Measurements from ENCODE around the gene ZFAND5.

Gene ZFAND5

GRCh38 chr9:72334658-72335337 lies 30.2 kb downstream of the ZFAND5 start:
- Histone ChIP-seq H3K9me3 (no peaks in the 10 kb centered on the region), H3K27me3 (no peaks in the 10 kb centered on the region), H3K36me3 (no peaks in the 10 kb centered on the region), H3K4me1 (ENCODE audit: control insufficient read depth in 1 of 2, insufficient read depth in 1 of 2, low read depth in 1 of 2, low read length in 1 of 2) (peaks cover 5 to 7% of the 10 kb centered on the region in 2 experiments), H3K27ac (no peak overlapping the region), H3K4me3 (ENCODE audit: low read depth in 1 of 2, low read length in 1 of 2) (no peak overlapping the region)
- TF ChIP-seq, protein P1, sequence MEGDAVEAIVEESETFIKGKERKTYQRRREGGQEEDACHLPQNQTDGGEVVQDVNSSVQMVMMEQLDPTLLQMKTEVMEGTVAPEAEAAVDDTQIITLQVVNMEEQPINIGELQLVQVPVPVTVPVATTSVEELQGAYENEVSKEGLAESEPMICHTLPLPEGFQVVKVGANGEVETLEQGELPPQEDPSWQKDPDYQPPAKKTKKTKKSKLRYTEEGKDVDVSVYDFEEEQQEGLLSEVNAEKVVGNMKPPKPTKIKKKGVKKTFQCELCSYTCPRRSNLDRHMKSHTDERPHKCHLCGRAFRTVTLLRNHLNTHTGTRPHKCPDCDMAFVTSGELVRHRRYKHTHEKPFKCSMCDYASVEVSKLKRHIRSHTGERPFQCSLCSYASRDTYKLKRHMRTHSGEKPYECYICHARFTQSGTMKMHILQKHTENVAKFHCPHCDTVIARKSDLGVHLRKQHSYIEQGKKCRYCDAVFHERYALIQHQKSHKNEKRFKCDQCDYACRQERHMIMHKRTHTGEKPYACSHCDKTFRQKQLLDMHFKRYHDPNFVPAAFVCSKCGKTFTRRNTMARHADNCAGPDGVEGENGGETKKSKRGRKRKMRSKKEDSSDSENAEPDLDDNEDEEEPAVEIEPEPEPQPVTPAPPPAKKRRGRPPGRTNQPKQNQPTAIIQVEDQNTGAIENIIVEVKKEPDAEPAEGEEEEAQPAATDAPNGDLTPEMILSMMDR (IDR thresholded peaks at IDR 0.05), result no peak

GRCh38 chr9:72333709-72334108 lies 31.3 kb downstream of the ZFAND5 start:
- H3K27me3 ChIP-seq, result no peaks in the 10 kb centered on the region
- no peaks in the 10 kb centered on the region for H3K36me3 ChIP-seq
- no peak overlapping the region for H3K27ac ChIP-seq
- H3K4me3 ChIP-seq (ENCODE audit: low read depth in 1 of 2, low read length in 1 of 2), result no peak overlapping the region
- no peaks in the 10 kb centered on the region for H3K9me3 ChIP-seq
- H3K4me1 ChIP-seq (ENCODE audit: control insufficient read depth in 1 of 2, insufficient read depth in 1 of 2, low read depth in 1 of 2, low read length in 1 of 2), result peaks cover 5 to 7% of the 10 kb centered on the region in 2 experiments
- TF ChIP-seq, protein P1 (IDR thresholded peaks at IDR 0.05), result no peak

DNA sequence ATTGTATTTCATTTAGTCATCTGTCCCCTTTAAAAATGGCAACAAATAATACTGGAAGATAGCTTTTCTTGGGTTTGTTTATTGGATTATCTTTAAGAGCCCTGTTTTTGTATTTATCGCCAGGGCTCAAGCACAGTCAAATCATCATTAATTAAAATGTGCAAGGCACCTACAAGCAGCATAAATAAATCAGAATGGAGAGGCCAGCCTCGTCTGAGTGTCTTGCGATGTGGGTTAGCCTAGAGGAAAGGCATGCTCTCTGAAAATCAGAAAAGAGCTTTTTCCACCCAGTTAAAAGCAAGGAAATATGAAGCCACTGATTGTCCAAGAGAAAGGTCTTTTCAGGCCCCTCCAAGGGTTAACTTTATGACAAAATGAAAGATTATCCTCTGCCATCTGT lies 31.8 kb downstream of the ZFAND5 start:
- TF ChIP-seq, protein P1 (IDR thresholded peaks at IDR 0.05), result no peak
- Histone ChIP-seq H3K4me1 (ENCODE audit: control insufficient read depth in 1 of 2, insufficient read depth in 1 of 2, low read depth in 1 of 2, low read length in 1 of 2) (peaks cover 5 to 7% of the 10 kb centered on the region in 2 experiments), H3K27ac (no peak overlapping the region), H3K36me3 (no peaks in the 10 kb centered on the region), H3K4me3 (ENCODE audit: low read depth in 1 of 2, low read length in 1 of 2) (no peak overlapping the region), H3K27me3 (no peaks in the 10 kb centered on the region), H3K9me3 (no peaks in the 10 kb centered on the region)

DNA sequence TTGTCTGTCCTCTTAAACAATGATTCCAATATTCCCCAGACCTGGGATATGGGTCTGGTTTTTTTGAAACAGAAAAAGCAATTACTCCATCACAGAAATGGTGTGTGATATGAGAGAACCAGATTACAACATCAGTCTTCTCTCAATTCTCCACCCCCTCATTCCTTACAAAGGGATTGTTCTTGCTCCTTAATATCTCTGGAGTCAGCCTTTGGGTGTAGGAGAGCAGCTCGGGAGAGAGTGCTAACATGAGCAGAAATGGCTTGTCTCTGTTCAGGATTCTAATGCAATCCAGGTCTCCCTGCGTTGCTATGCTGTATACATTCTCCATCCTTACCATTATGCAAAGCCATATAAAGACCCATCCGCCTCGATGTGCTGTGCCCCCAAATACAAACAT lies 32.7 kb downstream of the ZFAND5 start:
- no peak overlapping the region for H3K27ac ChIP-seq
- H3K4me1 ChIP-seq (ENCODE audit: control insufficient read depth in 1 of 2, insufficient read depth in 1 of 2, low read depth in 1 of 2, low read length in 1 of 2), result peaks cover 5 to 7% of the 10 kb centered on the region in 2 experiments
- H3K4me3 ChIP-seq (ENCODE audit: low read depth in 1 of 2, low read length in 1 of 2), result no peak overlapping the region
- TF ChIP-seq, protein P1 (IDR thresholded peaks at IDR 0.05), result no peak
- H3K36me3 ChIP-seq, result no peaks in the 10 kb centered on the region
- H3K27me3 ChIP-seq, result no peaks in the 10 kb centered on the region
- no peaks in the 10 kb centered on the region for H3K9me3 ChIP-seq

DNA sequence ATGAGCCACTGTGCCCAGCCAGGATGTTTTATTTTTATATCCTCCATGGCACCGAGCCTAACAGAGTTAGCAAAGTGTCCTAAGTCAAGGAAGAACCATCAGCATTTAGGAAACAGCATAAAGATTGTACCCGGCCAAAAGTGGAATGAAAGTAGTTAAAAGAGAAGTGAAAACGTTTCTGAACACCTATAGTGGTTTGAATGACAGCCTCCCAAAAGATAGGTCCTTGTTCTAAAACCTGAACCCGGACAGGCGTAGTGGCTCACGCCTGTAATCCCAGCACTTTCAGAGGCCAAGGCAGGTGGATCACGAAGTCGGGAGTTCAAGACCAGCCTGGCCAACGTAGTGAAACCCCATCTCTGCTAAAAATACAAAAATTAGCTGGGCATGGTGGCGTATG lies 37.4 kb downstream of the ZFAND5 start:
- Histone ChIP-seq H3K36me3 (no peaks in the 10 kb centered on the region), H3K4me3 (ENCODE audit: low read depth in 1 of 2, low read length in 1 of 2) (no peak overlapping the region), H3K4me1 (ENCODE audit: control insufficient read depth in 1 of 2, insufficient read depth in 1 of 2, low read depth in 1 of 2, low read length in 1 of 2) (peaks cover 5 to 7% of the 10 kb centered on the region in 2 experiments), H3K27ac (no peak overlapping the region), H3K9me3 (no peaks in the 10 kb centered on the region), H3K27me3 (no peaks in the 10 kb centered on the region)
- TF ChIP-seq, protein P1 (IDR thresholded peaks at IDR 0.05), result no peak
